GM12878 (cell line): ENCODE data around the gene CCDC57.

Experiments used
- BHLHE40 ChIP-seq, 2 experiments: fragments of 450-650 bp in 1 of 2; IDR thresholded peaks; 2 replicates each; pipeline ENCODE4 v1.6.1; 2011 to 2017; ENCODE audit warnings: low read depth in 2 of 2, borderline replicate concordance in 1 of 2, improper control_type of control experiment in 1 of 2, low read length in 1 of 2, mild to moderate bottlenecking in 1 of 2
- CTCF ChIP-seq, 3 experiments: IDR thresholded peaks in 2 of 3; conservative IDR thresholded peaks in 1 of 3; 2 replicates each; pipeline ENCODE4 v1.5.1; 2011; ENCODE audit warnings: low read depth in 3 of 3, low read length in 3 of 3, mild to moderate bottlenecking in 3 of 3, control low read depth in 2 of 3, moderate library complexity in 2 of 3, inconsistent platforms in 1 of 3, mixed read lengths in 1 of 3; ENCODE audit not compliant: control insufficient read depth in 2 of 3, insufficient read depth in 1 of 3; ENCODE audit errors: extremely low read depth in 1 of 3
- EGR1 ChIP-seq, 2 experiments: IDR thresholded peaks; 1 replicate in 1 of 2; 2 replicates in 1 of 2; pipeline ENCODE4 v1.6.1; 2011 to 2012; ENCODE audit warnings: low read depth in 2 of 2, low read length in 2 of 2, borderline replicate concordance in 1 of 2, mild to moderate bottlenecking in 1 of 2, moderate library complexity in 1 of 2
- EZH2 ChIP-seq: IDR thresholded peaks from 2 replicates; pipeline ENCODE4 v1.6.1; 2012; ENCODE audit warnings: low read depth, mild to moderate bottlenecking, control low read depth, inconsistent platforms, low read length, borderline replicate concordance; ENCODE audit not compliant: control insufficient read depth
- GABPA ChIP-seq: IDR thresholded peaks from 2 replicates; pipeline ENCODE4 v1.6.1; 2014; ENCODE audit warnings: antibody characterized with exemption, low read depth, mild to moderate bottlenecking, inconsistent platforms
- MAX ChIP-seq: IDR thresholded peaks from 2 replicates; pipeline ENCODE4 v1.6.1; 2012; ENCODE audit warnings: low read depth, low read length, improper control_type of control experiment
- MTA3 ChIP-seq: IDR thresholded peaks from 2 replicates; pipeline ENCODE4 v1.6.1; 2012; ENCODE audit warnings: low read length, inconsistent platforms, borderline replicate concordance
- POLR2A ChIP-seq: IDR thresholded peaks from 2 replicates; pipeline ENCODE4 v1.6.1; 2011; ENCODE audit warnings: low read depth, mild to moderate bottlenecking, low read length
- TAF1 ChIP-seq: IDR thresholded peaks from 2 replicates; pipeline ENCODE4 v1.6.1; 2011; ENCODE audit warnings: mild to moderate bottlenecking, low read depth, low read length, borderline replicate concordance
- YY1 ChIP-seq: IDR thresholded peaks from 2 replicates; pipeline ENCODE4 v1.6.1; 2011; ENCODE audit warnings: low read depth, mild to moderate bottlenecking, low read length

DNA sequence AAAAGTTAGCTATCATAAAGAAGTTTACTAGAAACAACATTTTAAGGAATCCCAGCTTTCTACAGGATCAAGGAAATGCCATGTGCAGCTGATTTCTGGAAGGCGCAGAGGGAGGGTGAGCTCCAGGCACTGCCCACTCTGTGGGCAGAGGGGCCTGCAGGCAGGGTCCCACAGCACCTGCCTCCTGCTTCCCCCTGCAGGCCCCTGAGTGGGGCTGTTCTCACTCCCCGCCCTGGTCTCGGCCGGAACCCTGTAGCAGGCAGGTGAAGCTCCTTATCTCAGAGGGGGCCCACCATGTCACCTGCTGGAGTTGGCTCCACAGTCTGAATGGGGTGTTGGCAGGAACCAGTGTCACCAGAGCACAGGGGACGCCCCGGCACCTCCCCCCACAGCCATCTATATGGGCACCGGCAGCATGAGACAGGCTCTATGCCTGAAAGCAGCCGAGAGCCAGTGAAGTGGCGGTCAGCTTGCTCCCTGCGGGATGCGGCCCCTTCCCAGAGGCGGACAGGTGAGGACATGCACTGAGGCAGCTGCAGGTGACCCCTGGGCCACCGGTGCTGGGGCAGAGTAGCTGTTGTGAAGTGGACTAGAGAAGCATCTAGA lies 67.0 kb downstream of the CCDC57 start:
- TF ChIP-seq POLR2A (no peak), YY1 (no peak), MTA3 (no peak), MAX (no peak), EGR1 (IDR thresholded peaks at IDR 0.05; ENCODE audit: borderline replicate concordance in 1 of 2, low read depth in 2 of 2, low read length in 2 of 2) (no peak), GABPA (no peak), TAF1 (no peak), BHLHE40 (IDR thresholded peaks at IDR 0.05; ENCODE audit: borderline replicate concordance in 1 of 2, low read depth in 2 of 2, low read length in 1 of 2) (no peak), EZH2 (no peak), CTCF (IDR thresholded peaks at IDR 0.05 in 2 of 3, conservative IDR thresholded peaks at IDR 0.05 in 1 of 3; ENCODE audit: control insufficient read depth in 2 of 3, extremely low read depth in 1 of 3, insufficient read depth in 1 of 3, low read depth in 3 of 3, low read length in 3 of 3) (no peak)
